H1 (cell line): ENCODE measurements around the gene SLC32A1. TPM values are rescaled to one million over a fixed set of nuclear protein-coding genes. Genes with fewer than 3 reads are reported as not detected.

ENCODE experiments used
- CTCF ChIA-PET: fragments of 300-600 bp; sonication (Branson Sonifier 250); formaldehyde crosslinking; loops from one replicate; lab custom pipeline; 2021; ENCODE audit not compliant: partially characterized antibody; lab: Charles Lee
- POLR2A ChIA-PET: fragments of 300-600 bp; sonication (Branson Sonifier 250); formaldehyde crosslinking; loops from one replicate; lab custom pipeline; 2021; ENCODE audit warnings: inconsistent platforms; ENCODE audit not compliant: partially characterized antibody; lab: Charles Lee
- DNase-seq, 2 experiments: peaks; one replicate each; pipeline versions ENCODE4 v3.0.0 to v3.0.0-alpha.2; 2010 to 2022; ENCODE audit warnings: low spot score in 2 of 2, low read depth in 1 of 2, mixed read lengths in 1 of 2
- FAIRE-seq: peaks from 2 replicates; lab custom pipeline; 2011; peaks lifted over from hg19 to GRCh38; lab: Jason Lieb, UNC
- H2AFZ ChIP-seq: 2 replicates; pipeline ENCODE4 v1.8.1; 2012; ENCODE audit warnings: low read length, inconsistent platforms
- H2AK5ac ChIP-seq: 2 replicates; pipeline ENCODE4 v1.6.1; 2013; ENCODE audit warnings: low read depth, low read length
- H2BK120ac ChIP-seq: replicated peaks from 2 replicates; pipeline ENCODE3; 2013; ENCODE audit warnings: low read depth, low read length, inconsistent platforms
- H2BK12ac ChIP-seq: 2 replicates; pipeline ENCODE4 v1.6.1; 2013; ENCODE audit warnings: low read depth, low read length
- H2BK15ac ChIP-seq: 2 replicates; pipeline ENCODE4 v1.6.1; 2013; ENCODE audit warnings: low read length
- H2BK20ac ChIP-seq: 2 replicates; pipeline ENCODE4 v1.6.1; 2013; ENCODE audit warnings: low read length
- H2BK5ac ChIP-seq: 2 replicates; pipeline ENCODE4 v1.6.1; 2013; ENCODE audit warnings: low read depth, low read length
- H3K14ac ChIP-seq: 2 replicates; pipeline ENCODE4 v1.6.1; 2013; ENCODE audit warnings: inconsistent platforms; ENCODE audit not compliant: insufficient read length
- H3K18ac ChIP-seq: 2 replicates; pipeline ENCODE4 v1.6.1; 2013; ENCODE audit warnings: low read length; ENCODE audit errors: extremely low read depth
- H3K23ac ChIP-seq: 2 replicates; pipeline ENCODE4 v1.6.1; 2013; ENCODE audit warnings: inconsistent platforms; ENCODE audit not compliant: insufficient read length
- H3K23me2 ChIP-seq: 2 replicates; pipeline ENCODE4 v1.6.1; 2013; ENCODE audit warnings: low read depth, low read length
- H3K27ac ChIP-seq: 2 replicates; pipeline ENCODE4 v1.6.1; 2011; ENCODE audit warnings: low read depth, low read length, inconsistent platforms
- H3K27me3 ChIP-seq, 4 experiments: replicated peaks in 1 of 4; 1 replicate in 1 of 4; 2 replicates in 3 of 4; pipeline versions ENCODE4 v1.6.1 to v1.8.1; 2011 to 2013; ENCODE audit warnings: low read length in 3 of 4, mild to moderate bottlenecking in 3 of 4, inconsistent platforms in 2 of 4, mixed read lengths in 2 of 4, moderate library complexity in 1 of 4; ENCODE audit not compliant: control insufficient read depth in 3 of 4, insufficient read depth in 3 of 4; ENCODE audit errors: extremely low read depth in 1 of 4
- H3K36me3 ChIP-seq, 4 experiments: 2 replicates each; pipeline versions ENCODE4 v1.6.1 to v1.8.1; 2011 to 2013; ENCODE audit warnings: mild to moderate bottlenecking in 4 of 4, low read length in 3 of 4, moderate library complexity in 2 of 4, control low read depth in 1 of 4, inconsistent platforms in 1 of 4; ENCODE audit not compliant: insufficient read depth in 4 of 4, control insufficient read depth in 2 of 4
- H3K4ac ChIP-seq: replicated peaks from 2 replicates; pipeline ENCODE3; 2013; ENCODE audit warnings: low read length, low read depth, mixed read lengths, inconsistent platforms; ENCODE audit not compliant: insufficient read length
- H3K4me1 ChIP-seq, 4 experiments: replicated peaks in 1 of 4; 1 replicate in 1 of 4; 2 replicates in 3 of 4; pipeline versions ENCODE4 v1.6.1 to v1.8.1; 2011 to 2013; ENCODE audit warnings: low read length in 3 of 4, inconsistent platforms in 2 of 4, mixed read lengths in 1 of 4; ENCODE audit not compliant: insufficient read depth in 4 of 4, control insufficient read depth in 3 of 4
- H3K4me2 ChIP-seq, 2 experiments: 2 replicates each; pipeline versions ENCODE4 v1.6.1 to v1.8.1; 2011 to 2013; ENCODE audit warnings: low read depth in 2 of 2, low read length in 2 of 2, control low read depth in 1 of 2, inconsistent platforms in 1 of 2, mild to moderate bottlenecking in 1 of 2; ENCODE audit not compliant: insufficient read depth in 1 of 2
- H3K4me3 ChIP-seq, 4 experiments: fragments of 200-600, 300-600 bp in 1 of 4; sonication (generic), shearing (Covaris generic), sonication (Bioruptor Twin) in 1 of 4; 2 replicates each; pipeline versions ENCODE4 v1.5.1 to v1.8.1; 2011 to 2016; ENCODE audit warnings: low read length in 4 of 4, low read depth in 3 of 4, control low read depth in 2 of 4, inconsistent platforms in 2 of 4, mild to moderate bottlenecking in 2 of 4, mixed read lengths in 1 of 4, moderate library complexity in 1 of 4; ENCODE audit not compliant: insufficient read depth in 2 of 4; ENCODE audit errors: extremely low read depth in 1 of 4
- H3K56ac ChIP-seq: replicated peaks from 2 replicates; pipeline ENCODE3; 2013; ENCODE audit warnings: low read depth, mild to moderate bottlenecking, mixed read lengths, low read length, inconsistent platforms; ENCODE audit not compliant: insufficient read length
- H3K79me1 ChIP-seq: 2 replicates; pipeline ENCODE4 v1.6.1; 2013; ENCODE audit warnings: low read depth, low read length, control low read depth
- H3K79me2 ChIP-seq, 2 experiments: 2 replicates each; pipeline versions ENCODE4 v1.6.1 to v1.8.1; 2012 to 2013; ENCODE audit warnings: low read length in 2 of 2, mild to moderate bottlenecking in 2 of 2, inconsistent platforms in 1 of 2; ENCODE audit not compliant: insufficient read depth in 2 of 2, control insufficient read depth in 1 of 2
- H3K9ac ChIP-seq, 4 experiments: replicated peaks in 1 of 4; 1 replicate in 1 of 4; 2 replicates in 3 of 4; pipeline versions ENCODE4 v1.6.1 to v1.8.1; 2011 to 2013; ENCODE audit warnings: low read depth in 3 of 4, low read length in 3 of 4, control low read depth in 2 of 4, mild to moderate bottlenecking in 2 of 4, moderate library complexity in 2 of 4, inconsistent platforms in 1 of 4; ENCODE audit errors: extremely low read depth in 1 of 4
- H3K9me3 ChIP-seq, 2 experiments: 2 replicates each; pipeline versions ENCODE4 v1.6.1 to v1.8.1; 2012 to 2013; ENCODE audit warnings: mild to moderate bottlenecking in 2 of 2, moderate library complexity in 2 of 2, control low read depth in 1 of 2, inconsistent platforms in 1 of 2, low read depth in 1 of 2, low read length in 1 of 2, mixed read lengths in 1 of 2; ENCODE audit not compliant: insufficient read depth in 2 of 2
- H4K20me1 ChIP-seq, 2 experiments: replicated peaks in 1 of 2; 2 replicates each; pipeline versions ENCODE3 to v1.8.1; 2011 to 2013; ENCODE audit warnings: inconsistent platforms in 2 of 2, low read length in 2 of 2, mild to moderate bottlenecking in 1 of 2; ENCODE audit not compliant: insufficient read depth in 2 of 2, control insufficient read depth in 1 of 2
- H4K5ac ChIP-seq: 2 replicates; pipeline ENCODE4 v1.6.1; 2013; ENCODE audit warnings: low read length, low read depth, mixed read lengths, inconsistent platforms; ENCODE audit not compliant: insufficient read length
- H4K8ac ChIP-seq: 2 replicates; pipeline ENCODE4 v1.8.0; 2013; ENCODE audit warnings: mild to moderate bottlenecking, moderate library complexity, low read length, inconsistent platforms; ENCODE audit not compliant: insufficient read depth; ENCODE audit errors: extremely low read depth
- H4K91ac ChIP-seq: replicated peaks from 2 replicates; pipeline ENCODE3; 2013; ENCODE audit warnings: low read length, mixed read lengths, inconsistent platforms; ENCODE audit not compliant: insufficient read length
- CEBPB ChIP-seq: IDR thresholded peaks from 2 replicates; pipeline ENCODE4 v1.6.1; 2012; ENCODE audit warnings: low read depth, low read length
- EZH2 ChIP-seq: fragments of 200-600 bp; sonication (generic); IDR thresholded peaks from 2 replicates; pipeline ENCODE4 v1.7.1; 2012; ENCODE audit warnings: low read depth, mild to moderate bottlenecking, moderate library complexity, low read length, inconsistent platforms; ENCODE audit not compliant: severe bottlenecking
- FOSL1 ChIP-seq: IDR thresholded peaks from 2 replicates; pipeline ENCODE4 v1.6.1; 2011; ENCODE audit warnings: mild to moderate bottlenecking, low read depth, low read length, moderate library complexity; ENCODE audit not compliant: insufficient read depth
- HDAC2 ChIP-seq, 2 experiments: fragments of 300-600 bp in 1 of 2; sonication (generic) in 1 of 2; IDR thresholded peaks; 2 replicates each; pipeline ENCODE4 v1.6.1; 2011 to 2012; ENCODE audit warnings: low read depth in 2 of 2, low read length in 2 of 2, mild to moderate bottlenecking in 2 of 2, moderate library complexity in 2 of 2, borderline replicate concordance in 1 of 2, inconsistent platforms in 1 of 2
- MAFK ChIP-seq: IDR thresholded peaks from 2 replicates; pipeline ENCODE4 v1.6.1; 2012; ENCODE audit warnings: low read depth, mild to moderate bottlenecking, improper control_type of control experiment, low read length
- POLR2AphosphoS5 ChIP-seq: IDR thresholded peaks from 2 replicates; pipeline ENCODE4 v1.6.1; 2011; ENCODE audit warnings: low read depth, low read length
- RAD21 ChIP-seq, 2 experiments: IDR thresholded peaks in 1 of 2; conservative IDR thresholded peaks in 1 of 2; 2 replicates each; pipeline ENCODE4 v1.6.1; 2011; ENCODE audit warnings: low read depth in 2 of 2, low read length in 2 of 2, improper control_type of control experiment in 1 of 2, inconsistent platforms in 1 of 2, mild to moderate bottlenecking in 1 of 2, moderate library complexity in 1 of 2
- SP1 ChIP-seq: IDR thresholded peaks from 2 replicates; pipeline ENCODE4 v1.6.1; 2011; ENCODE audit warnings: low read depth, low read length
- SUZ12 ChIP-seq: fragments of 200-600 bp; sonication (generic); IDR thresholded peaks from 2 replicates; pipeline ENCODE4 v1.6.1; 2012; ENCODE audit warnings: mild to moderate bottlenecking, inconsistent platforms, low read length, moderate library complexity, mixed read lengths
- TAF7 ChIP-seq: optimal IDR thresholded peaks from 2 replicates; pipeline ENCODE3; 2011; ENCODE audit warnings: low read depth, mild to moderate bottlenecking, inconsistent platforms, low read length, moderate library complexity, borderline replicate concordance
- ZNF274 ChIP-seq: IDR thresholded peaks from 2 replicates; pipeline ENCODE4 v1.7.0; 2012; ENCODE audit warnings: low read length, borderline replicate concordance; ENCODE audit errors: extremely low read depth
- WGBS, 2 experiments: shearing (Covaris generic) in 1 of 2; methylation state at CpG; one replicate each; pipeline versions ENCODE4 v1.1.6 to v1.1.7; 2013 to 2015; ENCODE audit warnings: low lambda C conversion rate in 2 of 2, mixed read lengths in 2 of 2, inconsistent platforms in 1 of 2, low coverage in 1 of 2, missing lambda C conversion rate in 1 of 2; ENCODE audit not compliant: insufficient replicate concordance in 2 of 2, insufficient coverage in 1 of 2, insufficient read length in 1 of 2; ENCODE audit errors: extremely low coverage in 1 of 2, missing lambda C conversion rate in 1 of 2; 5-methylcytosine and 5-hydroxymethylcytosine counted together
- polyA plus RNA-seq, 7 experiments: library from polyadenylated mRNA; depleted of rRNA in 3 of 7; stranded (reverse) in 5 of 7; unstranded in 2 of 7; fragments of >200 nt in 5 of 7; fragments of 200-250 nt in 2 of 7; gene quantifications; 1 replicate in 5 of 7; 2 replicates in 1 of 7; 4 replicates in 1 of 7; pipeline versions ENCODE4 v1.2.1 to v1.2.3, GENCODE V29; 2011 to 2013; ENCODE audit warnings: missing spikeins in 2 of 7, mixed read lengths in 2 of 7
- total RNA-seq: library from RNA; stranded (reverse); fragmentation: NEBNext Ultra II Directional; extraction: Animal tissue kit (Norgen Biotek cat#: 25700); gene quantifications from 2 replicates; pipeline ENCODE4 v1.2.1, GENCODE V29; 2021

The SLC32A1 gene
- total and polyA plus RNA-seq, 2 of the 8 experiments (the other 6 are each of a cell fraction or from before 2014, with no cell fraction given), result 0.09 to 0.15 TPM

DNA sequence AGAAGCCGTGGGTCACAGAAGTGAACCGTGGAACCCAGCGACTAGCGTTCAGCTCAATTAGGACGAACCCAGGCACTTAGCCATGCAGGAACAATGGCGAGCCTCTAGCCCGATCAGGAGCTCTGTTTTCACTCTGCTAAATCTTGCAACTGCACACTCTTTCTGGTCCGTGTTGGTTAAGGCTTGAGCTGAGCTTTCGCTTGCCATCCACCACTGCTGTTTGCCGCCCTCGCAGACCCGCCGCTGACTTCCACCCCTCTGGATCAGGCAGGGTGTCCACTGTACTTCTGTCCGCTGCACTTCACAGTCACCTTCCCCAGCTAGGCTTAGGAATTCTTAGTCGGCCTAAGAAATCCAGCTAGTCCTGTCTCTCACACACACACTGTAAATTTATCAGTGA lies 25.7 kb upstream of the SLC32A1 start:
- no peak overlapping the region for H3K27ac ChIP-seq
- H3K18ac ChIP-seq, result no peak overlapping the region
- no peak overlapping the region for H3K14ac ChIP-seq
- H3K23me2 ChIP-seq, result no peaks in the 10 kb centered on the region
- POLR2A ChIA-PET, result no interaction called here
- no peaks in the 10 kb centered on the region for H3K4me1 ChIP-seq
- H3K79me1 ChIP-seq, result no peaks in the 10 kb centered on the region
- H3K4me3 ChIP-seq, result no peak overlapping the region
- no peak overlapping the region for H2BK120ac ChIP-seq
- no peak overlapping the region for H3K4ac ChIP-seq
- H4K8ac ChIP-seq, result no peak overlapping the region
- 83% methylated on average over 15 of the region's 15 CpGs; no CpG with 5 or more reads in 1 of the 2 experiments for WGBS, 2 experiments
- no peak for FAIRE-seq
- H4K91ac ChIP-seq, result no peak overlapping the region
- no peak overlapping the region for H3K23ac ChIP-seq
- no peak overlapping the region for H3K56ac ChIP-seq
- H4K20me1 ChIP-seq, result no peaks in the 10 kb centered on the region
- CTCF ChIA-PET, result interaction anchor here (0.5 to 2.3 kb wide), 11 partner anchors 8 to 1761 kb away, joined by 3 to 10 read pairs (median 5); partner anchors contain the start of gene SLC32A1
- H2BK5ac ChIP-seq, result no peak overlapping the region
- H4K5ac ChIP-seq, result no peak overlapping the region
- H3K4me2 ChIP-seq, result no peak overlapping the region
- no peak for DNase-seq
- H3K36me3 ChIP-seq, result no peaks in the 10 kb centered on the region
- no peak overlapping the region for H2AFZ ChIP-seq
- H3K27me3 ChIP-seq, result no peaks in the 10 kb centered on the region; a peak in 1 of 7 replicates
- no peaks in the 10 kb centered on the region for H3K79me2 ChIP-seq
- no peak overlapping the region for H2BK20ac ChIP-seq
- no peak overlapping the region for H2BK15ac ChIP-seq
- H3K9ac ChIP-seq, result no peak overlapping the region
- no peaks in the 10 kb centered on the region for H3K9me3 ChIP-seq
- no peak overlapping the region for H2AK5ac ChIP-seq
- no peak overlapping the region for H2BK12ac ChIP-seq
- TF ChIP-seq POLR2AphosphoS5 (no peak), ZNF274 (no peak), MAFK (no peak), FOSL1 (no peak), TAF7 (no peak), RAD21 (IDR thresholded peaks at IDR 0.05 in 1 of 2, conservative IDR thresholded peaks at IDR 0.05 in 1 of 2; ENCODE audit: low read depth in 2 of 2, low read length in 2 of 2) (no peak), CEBPB (no peak), EZH2 (no peak), SP1 (no peak), SUZ12 (no peak), HDAC2 (IDR thresholded peaks at IDR 0.05; ENCODE audit: borderline replicate concordance in 1 of 2, low read depth in 2 of 2, low read length in 2 of 2) (no peak)
